HG02571 (cell line): ENCODE results near the gene NAA20.

Experiments
- ATAC-seq: cut with Tn5 transposase; IDR thresholded peaks from one replicate; pipeline ENCODE4 v1.9.1; 2021; ENCODE audit warnings: mild to moderate bottlenecking, moderate library complexity; ENCODE audit not compliant: unreplicated experiment

NAA20 gene

GRCh38 chr20:20070871-20071726 lies 53.9 kb downstream of the NAA20 start:
- no peak for ATAC-seq

DNA sequence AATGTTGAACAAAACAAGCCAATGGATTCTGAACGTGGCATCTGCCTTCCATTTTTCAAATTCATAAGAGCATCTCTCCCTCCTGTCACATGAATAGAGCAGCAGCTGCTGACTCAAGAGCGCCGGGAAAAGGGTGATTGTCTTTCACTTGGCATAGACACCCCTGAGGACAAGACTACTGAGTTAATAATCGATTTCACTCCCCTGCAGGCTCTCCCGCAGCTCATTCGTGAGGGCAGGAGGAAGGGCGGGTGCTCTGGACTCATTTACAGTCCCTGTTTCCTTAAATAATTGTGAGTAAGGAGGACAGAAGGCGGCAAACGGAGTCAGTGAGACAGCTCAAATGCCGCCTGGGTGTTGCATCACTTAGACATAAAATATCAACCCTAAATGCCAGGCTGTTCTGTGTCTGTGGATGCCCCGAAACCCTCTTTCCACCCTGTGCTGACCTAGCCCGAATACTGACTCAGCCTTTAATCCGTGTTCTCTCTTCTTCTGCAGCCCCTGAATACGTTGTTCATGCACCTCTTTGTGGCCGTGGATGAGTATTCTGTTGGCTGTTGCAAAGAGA lies 56.7 kb downstream of the NAA20 start:
- ATAC-seq, result no peak

- no peak for ATAC-seq
Measured at GRCh38 chr20:20075032-20075431, 57.9 kb downstream of the NAA20 start.

GRCh38 chr20:20076297-20077065 lies 59.3 kb downstream of the NAA20 start:
- no peak for ATAC-seq

- ATAC-seq, result no peak
Measured at GRCh38 chr20:20078041-20078440, 60.9 kb downstream of the NAA20 start.

- ATAC-seq, result no peak
Measured at GRCh38 chr20:20079102-20079784, 62.1 kb downstream of the NAA20 start.
